VCaP (cell line): ENCODE data around the gene KYAT1.

ENCODE experiments used
- H3K27ac ChIP-seq: fragments of 450-650 bp; 2 replicates; pipeline ENCODE4 v1.5.1; 2017
- TF ChIP-seq, protein P1 (sequence below): fragments of 450-650 bp; conservative IDR thresholded peaks from 2 replicates; pipeline ENCODE4 v1.5.1; 2017; ENCODE audit warnings: mild to moderate bottlenecking, moderate library complexity

The KYAT1 gene

DNA sequence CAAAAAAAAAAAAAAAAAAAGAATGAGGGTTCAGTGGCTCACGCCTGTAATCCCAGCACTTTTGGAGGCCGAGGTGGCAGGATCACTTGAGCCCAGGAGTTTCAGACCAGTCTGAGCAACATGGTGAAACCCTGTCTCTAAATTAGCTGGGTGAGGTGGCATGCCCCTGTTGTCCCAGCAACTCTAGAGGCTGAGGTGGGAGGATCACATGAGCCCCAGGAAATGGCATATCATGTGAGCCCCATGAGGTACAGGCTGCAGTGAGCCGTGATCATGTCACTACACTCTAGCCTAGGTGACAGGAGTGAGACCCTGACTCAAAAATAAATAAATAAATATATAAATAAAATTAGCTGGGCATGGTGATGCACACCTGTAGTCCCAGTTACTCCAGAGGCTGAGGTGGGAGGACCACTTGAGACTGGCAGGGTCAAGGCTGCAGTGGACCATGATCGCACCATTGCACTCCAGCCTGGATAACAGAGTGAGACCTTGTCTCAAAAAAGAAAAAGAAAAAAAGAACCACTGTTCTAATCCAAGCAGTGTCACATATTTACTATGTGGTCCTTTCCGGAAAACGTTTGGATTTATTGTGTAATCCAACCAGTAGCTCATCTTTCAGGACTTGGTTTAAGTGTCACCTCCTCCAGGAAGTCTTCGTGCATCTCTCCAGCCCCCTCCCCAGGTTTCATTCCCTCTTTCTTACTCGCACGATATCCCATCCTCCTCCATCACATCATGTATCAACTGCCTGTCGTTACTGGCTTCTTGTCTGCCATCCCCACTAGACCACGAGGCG, 39.9 kb downstream of the KYAT1 start:
- TF ChIP-seq, protein P1, sequence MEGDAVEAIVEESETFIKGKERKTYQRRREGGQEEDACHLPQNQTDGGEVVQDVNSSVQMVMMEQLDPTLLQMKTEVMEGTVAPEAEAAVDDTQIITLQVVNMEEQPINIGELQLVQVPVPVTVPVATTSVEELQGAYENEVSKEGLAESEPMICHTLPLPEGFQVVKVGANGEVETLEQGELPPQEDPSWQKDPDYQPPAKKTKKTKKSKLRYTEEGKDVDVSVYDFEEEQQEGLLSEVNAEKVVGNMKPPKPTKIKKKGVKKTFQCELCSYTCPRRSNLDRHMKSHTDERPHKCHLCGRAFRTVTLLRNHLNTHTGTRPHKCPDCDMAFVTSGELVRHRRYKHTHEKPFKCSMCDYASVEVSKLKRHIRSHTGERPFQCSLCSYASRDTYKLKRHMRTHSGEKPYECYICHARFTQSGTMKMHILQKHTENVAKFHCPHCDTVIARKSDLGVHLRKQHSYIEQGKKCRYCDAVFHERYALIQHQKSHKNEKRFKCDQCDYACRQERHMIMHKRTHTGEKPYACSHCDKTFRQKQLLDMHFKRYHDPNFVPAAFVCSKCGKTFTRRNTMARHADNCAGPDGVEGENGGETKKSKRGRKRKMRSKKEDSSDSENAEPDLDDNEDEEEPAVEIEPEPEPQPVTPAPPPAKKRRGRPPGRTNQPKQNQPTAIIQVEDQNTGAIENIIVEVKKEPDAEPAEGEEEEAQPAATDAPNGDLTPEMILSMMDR, result no peak
- H3K27ac ChIP-seq, result no peak overlapping the region

DNA sequence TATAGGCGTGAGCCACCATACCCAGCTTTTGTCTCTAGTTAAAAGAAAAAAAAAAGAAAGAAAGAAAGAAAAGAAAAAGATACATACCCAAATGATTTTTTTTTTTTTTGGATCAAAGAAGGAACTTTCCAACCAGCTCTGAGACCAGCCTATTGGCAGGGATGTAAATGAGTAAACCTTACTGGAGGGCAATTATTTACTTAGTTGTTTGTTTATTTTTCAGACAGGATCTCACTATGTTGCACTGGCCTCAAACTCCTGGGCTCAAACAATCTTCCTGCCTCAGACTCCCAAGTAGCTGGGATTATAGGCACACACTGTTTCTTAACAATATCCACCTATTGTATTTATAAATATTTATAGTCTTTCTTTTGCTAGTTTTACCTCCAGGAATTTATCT, 41.2 kb downstream of the KYAT1 start:
- TF ChIP-seq, protein P1, result no peak

DNA sequence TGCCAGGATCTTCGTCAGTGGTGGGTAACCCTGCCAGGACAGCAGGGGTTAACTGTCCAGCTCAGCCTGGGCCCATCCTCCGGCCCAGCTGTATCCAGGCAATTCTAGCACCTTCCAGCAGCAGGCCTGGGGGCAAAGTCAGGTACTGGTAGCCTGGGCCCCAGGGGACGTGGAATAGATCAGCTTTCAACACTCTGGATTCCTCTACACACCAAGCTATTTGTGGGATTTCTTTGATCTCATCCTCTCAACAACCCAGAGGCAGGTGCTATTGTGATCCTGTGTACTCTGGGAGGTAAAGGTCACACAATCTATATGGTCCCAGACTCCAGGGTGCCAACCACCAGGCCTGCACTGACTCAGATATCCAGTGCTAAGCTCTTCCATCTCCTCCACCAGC, 43.4 kb downstream of the KYAT1 start:
- H3K27ac ChIP-seq, result no peak overlapping the region
- TF ChIP-seq, protein P1, result no peak

More for the DNA sequence above, 41.2 kb downstream of the KYAT1 start:
- no peak overlapping the region for H3K27ac ChIP-seq

DNA sequence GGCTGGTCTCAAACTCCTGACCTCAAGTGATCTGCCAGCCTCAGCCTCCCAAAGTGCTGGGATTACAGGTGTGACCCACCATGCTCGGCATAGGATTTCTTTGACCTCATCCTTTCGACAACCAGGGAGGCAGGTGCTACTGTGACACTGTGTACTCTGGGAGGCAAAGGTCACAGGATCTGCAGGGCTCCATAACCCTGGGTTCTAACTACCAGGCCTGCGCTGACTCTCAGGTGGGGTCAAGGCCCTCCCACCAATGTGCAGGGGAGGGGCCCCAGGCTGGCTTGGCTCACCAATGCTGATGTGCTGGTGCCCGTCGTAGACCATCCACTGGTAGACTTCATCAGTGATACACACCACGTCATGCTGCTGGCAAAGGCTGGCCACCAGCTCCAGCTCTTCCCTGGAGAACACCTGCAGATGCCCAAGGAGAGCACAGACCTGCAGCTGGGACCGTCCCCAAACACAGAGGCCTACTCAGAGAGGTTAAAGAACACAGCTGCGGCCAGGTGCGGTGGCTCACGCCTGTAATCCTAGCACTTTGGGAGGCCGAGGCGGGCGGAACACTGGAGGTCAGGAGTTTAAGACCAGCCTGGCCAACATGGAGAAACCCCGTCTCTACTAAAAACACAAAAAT, 45.1 kb downstream of the KYAT1 start:
- TF ChIP-seq, protein P1, result no peak
- H3K27ac ChIP-seq, result no peak overlapping the region

DNA sequence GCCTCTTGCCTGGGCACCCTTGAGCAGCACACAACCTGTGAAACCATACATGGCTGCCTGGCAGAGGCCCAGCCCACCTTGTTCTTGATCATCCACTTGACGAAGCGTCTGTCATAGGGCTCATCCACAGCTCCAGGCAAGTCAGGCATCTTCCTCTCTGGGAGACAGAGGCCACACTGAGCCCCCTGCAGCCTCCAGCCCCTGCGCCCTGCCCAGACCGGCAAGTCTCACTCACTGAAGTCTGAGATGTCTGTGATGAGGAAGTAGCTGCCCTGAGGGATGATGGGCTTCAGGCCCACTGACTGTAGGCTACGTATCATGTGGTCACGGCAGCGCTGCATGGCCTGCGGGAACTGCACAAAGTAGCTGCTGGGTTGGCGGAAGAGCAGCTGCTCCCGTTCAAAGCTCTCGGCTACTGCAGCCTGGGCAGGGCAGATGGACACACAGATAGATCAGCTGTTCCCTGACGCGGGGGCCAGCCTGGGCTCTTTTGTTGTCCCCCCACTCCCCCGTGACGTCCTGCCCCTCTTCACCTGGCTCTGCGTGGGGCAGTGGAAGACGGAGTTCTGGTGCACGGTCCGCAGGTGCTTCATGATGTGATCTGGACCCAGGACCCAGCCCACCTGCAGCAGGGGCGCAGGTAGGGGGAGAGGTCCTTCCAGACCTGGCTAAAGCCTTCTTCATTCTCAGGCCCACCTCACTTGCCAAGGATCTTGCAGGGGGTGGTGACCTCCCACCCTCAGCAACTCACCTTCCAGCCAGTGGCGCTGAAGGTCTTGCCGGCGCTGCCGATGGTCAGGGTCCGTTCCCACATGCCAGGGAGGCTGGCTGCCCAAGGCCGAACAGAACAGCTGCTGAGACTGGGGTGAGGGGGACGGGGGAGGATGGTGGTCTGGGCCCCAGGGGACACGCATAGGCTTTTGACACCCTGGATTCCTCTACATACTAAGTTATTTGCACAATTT, 46.2 kb downstream of the KYAT1 start:
- TF ChIP-seq, protein P1, result no peak

DNA sequence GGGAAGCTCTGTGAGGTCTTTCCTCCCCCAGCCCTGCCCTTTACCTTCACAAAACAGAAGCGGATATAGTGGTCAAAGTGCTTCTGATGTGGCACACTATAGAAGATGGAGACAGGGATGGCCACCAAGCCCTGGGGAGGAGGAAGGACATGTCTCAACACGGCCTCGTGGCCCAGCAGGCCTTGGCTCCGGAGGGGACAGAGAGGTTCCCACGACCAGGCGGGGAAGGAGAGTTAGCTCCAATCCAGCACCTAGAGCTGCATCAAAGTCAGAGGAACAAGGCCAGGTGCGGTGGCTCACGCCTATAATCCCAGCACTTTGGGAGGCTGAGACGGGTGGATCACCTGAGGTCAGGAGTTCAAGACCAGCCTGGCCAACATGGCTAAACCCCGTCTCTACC, 48.1 kb downstream of the KYAT1 start:
- H3K27ac ChIP-seq, result no peak overlapping the region

More for the DNA sequence above, 46.2 kb downstream of the KYAT1 start:
- no peak overlapping the region for H3K27ac ChIP-seq

More for the DNA sequence above, 48.1 kb downstream of the KYAT1 start:
- TF ChIP-seq, protein P1, result no peak
